SK-N-MC (cell line): Measurements from ENCODE around the gene PTCH2.

Source experiments
- EZH2 ChIP-seq: fragments of 200-600 bp; sonication (generic); IDR thresholded peaks from one replicate; pipeline ENCODE4 v1.6.1; 2017; ENCODE audit warnings: antibody characterized with exemption
- FOXP2 ChIP-seq: optimal IDR thresholded peaks from 2 replicates; pipeline ENCODE3; 2011; ENCODE audit warnings: mild to moderate bottlenecking, moderate library complexity; ENCODE audit not compliant: insufficient read depth; ENCODE audit errors: extremely low read length, control extremely low read depth
- POLR2AphosphoS5 ChIP-seq: IDR thresholded peaks from 2 replicates; pipeline ENCODE4 v1.6.1; 2012; ENCODE audit warnings: mild to moderate bottlenecking, low read depth, low read length, borderline replicate concordance

DNA sequence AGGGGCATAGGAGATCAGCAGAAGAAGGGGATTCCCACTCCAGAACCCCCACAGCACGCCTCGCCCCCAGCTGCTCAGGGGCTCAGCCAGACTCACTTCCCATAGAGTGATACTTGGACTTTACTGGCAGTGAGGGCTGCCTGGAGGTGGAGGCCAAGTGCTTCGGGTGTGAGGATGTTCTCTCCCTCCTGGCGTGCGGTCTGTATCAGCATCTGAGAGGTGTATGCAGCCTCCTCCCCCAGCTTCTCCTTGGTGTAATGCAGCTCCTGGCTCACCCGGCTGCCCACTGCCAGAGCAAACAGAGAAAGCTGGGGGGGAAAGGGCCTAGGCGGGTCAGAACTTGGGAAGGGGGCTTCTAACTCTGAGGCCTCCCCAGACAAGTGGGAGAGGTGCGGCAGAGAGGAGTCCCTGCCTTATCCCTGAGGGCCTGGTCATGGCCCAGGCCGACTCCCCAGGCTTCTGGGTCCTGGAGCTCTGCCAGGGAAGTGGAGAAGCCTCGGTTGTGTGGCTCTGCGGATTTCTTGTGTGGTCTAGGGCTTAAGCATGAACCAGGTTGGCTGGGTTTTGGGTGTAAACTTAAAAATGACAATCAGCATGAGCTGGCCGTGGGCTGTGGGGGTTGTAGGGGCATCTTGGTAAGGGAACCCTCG, 10.9 kb downstream of the PTCH2 start:
- TF ChIP-seq EZH2 (no peak), POLR2AphosphoS5 (no peak), FOXP2 (no peak)
